GM18517 (cell line): ENCODE results near the gene MTARC1.

Source experiments
- ATAC-seq: cut with Tn5 transposase; IDR thresholded peaks from one replicate; pipeline ENCODE4 v1.9.1; 2021; ENCODE audit warnings: mild to moderate bottlenecking, moderate library complexity; ENCODE audit not compliant: unreplicated experiment

MTARC1 gene

GRCh38 chr1:220827445-220828178, 40.9 kb downstream of the MTARC1 start:
- ATAC-seq = no peak

- no peak for ATAC-seq
Observed at GRCh38 chr1:220828179-220828490, 41.4 kb downstream of the MTARC1 start.

GRCh38 chr1:220828950-220829586, 42.4 kb downstream of the MTARC1 start:
- no peak for ATAC-seq

- no peak for ATAC-seq
Observed at GRCh38 chr1:220833436-220833835, 46.7 kb downstream of the MTARC1 start.

- no peak for ATAC-seq
Observed at GRCh38 chr1:220834155-220834870, 47.6 kb downstream of the MTARC1 start.
